ENCODE data around the gene LASP1NB.

GRCh38 chr17:38918129-38918913, 7.1 kb upstream of the LASP1NB start:
- TF ChIP-seq EZH2 (IDR thresholded peaks at IDR 0.05) (no peak), POLR2AphosphoS5 (IDR thresholded peaks at IDR 0.05; ENCODE audit: borderline replicate concordance, low read depth, low read length) (no peak), FOXP2 (optimal IDR thresholded peaks at IDR 0.05; ENCODE audit: control extremely low read depth, extremely low read length, insufficient read depth) (no peak)
